Retina (tissue), 1 donor: ENCODE data around the gene YTHDF2.
A peak's percentile ranks its signal among the peaks of the same experiment; 100 is the strongest.
"Not testable (repeated sequence)": the region's sequence is repeated elsewhere in the genome, so short reads cannot be mapped to it uniquely, and the experiment has no call there.

Source experiments
- DNase-seq: peaks from one replicate; pipeline ENCODE4 v3.0.0-alpha.2; 2016

The YTHDF2 gene

GRCh38 chr1:28736450-28737306 is at the start of gene YTHDF2:
Gene YTHDF2, plus strand, starts transcription at chr1:28736940. Its CDS starts 181 bp downstream, at chr1:28737121.
- peak; percentile 100 for DNase-seq

DNA sequence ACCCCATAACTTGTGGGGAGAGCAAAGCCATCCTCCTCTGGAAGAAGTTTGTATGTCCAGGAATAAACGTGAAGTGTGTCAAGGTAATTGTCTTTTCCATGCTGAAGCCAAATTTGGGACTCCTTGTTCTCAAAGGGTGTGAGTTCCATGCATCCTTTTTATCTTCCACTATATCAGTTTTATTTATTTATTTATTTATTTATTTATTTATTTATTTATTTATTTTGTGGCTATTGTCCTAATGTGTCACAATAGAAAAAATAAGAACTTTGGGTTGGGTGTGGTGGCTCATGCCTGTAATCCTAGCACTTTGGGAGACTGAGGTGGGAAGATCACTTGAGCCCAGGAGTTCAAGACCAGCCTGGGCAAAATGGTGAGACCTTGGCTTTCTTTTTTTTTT is 45.1 kb upstream of the YTHDF2 start:
- not testable (repeated sequence) for DNase-seq

DNA sequence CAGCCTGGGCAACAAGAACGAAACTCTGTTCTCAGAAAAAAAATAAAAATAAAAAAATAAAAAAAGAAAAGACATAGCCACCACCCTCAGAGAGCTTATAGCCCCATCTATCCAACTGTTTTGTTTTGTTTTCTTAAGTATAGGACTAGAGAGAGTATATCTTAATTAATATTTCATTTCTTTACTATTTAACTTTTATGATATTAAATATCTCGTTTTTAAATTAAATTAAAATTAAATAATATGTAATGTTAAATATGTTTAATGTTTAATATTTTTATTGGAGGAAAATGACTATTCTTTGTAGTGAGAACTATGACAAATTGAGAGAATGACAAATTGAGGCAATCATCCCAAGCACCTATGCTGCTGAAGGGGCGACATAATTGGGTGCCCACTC is 33.1 kb upstream of the YTHDF2 start:
- no peak for DNase-seq

DNA sequence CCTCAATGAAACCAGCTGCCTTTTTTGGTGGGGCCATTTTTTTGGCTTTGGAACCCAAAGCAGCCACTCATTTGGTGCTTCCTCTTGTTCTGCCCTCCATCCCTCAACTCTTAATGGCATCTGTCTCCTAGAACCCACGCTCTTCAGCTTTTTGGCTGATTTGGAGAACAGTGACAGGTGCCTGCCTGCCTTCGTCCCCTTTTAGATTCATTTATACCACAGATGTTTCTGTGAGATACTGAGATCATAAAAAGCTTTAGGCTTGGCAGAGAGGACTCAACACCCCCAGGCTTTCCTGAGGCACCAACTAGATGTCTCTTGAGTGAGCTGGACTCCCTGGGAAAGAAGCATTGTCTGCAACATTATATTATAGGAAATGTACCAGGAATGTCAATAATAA is 20.4 kb upstream of the YTHDF2 start:
- no peak for DNase-seq

DNA sequence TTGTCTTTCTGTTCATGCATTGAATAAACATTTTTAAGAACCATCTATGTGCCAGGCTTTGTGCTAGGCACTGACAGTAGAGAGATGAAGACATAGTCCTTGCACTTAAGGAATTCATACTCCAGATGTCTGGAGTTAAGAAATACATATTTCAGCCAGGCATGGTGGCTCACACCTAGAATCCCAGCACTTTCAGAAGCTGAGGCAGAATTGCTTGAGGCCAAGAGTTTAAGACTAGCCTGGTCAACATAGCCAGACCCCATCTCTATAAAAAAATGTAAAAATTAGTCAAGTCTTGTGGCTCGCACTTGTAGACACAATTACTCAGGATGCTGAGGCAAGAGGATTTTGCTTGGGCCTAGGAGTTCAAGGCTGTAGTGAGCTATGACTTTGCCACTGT is 18.6 kb upstream of the YTHDF2 start:
- DNase-seq, result no peak

- DNase-seq, result no peak
These were observed 18.0 kb upstream of the YTHDF2 start for GRCh38 chr1:28718586-28719331.

DNA sequence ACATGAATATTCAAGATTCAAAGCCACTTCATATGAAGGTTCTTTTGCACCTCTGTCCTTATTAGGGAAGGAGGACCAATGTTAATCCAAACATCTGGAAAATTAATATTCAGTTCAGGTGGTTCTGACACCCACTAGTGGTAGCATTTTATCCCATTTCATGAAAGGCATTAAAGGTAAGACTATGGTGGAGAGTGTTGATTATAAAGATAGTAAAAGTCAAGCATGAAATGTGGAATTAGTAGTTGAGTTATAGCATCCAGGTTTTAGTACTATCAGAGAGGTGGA is 17.5 kb upstream of the YTHDF2 start:
- no peak for DNase-seq

DNA sequence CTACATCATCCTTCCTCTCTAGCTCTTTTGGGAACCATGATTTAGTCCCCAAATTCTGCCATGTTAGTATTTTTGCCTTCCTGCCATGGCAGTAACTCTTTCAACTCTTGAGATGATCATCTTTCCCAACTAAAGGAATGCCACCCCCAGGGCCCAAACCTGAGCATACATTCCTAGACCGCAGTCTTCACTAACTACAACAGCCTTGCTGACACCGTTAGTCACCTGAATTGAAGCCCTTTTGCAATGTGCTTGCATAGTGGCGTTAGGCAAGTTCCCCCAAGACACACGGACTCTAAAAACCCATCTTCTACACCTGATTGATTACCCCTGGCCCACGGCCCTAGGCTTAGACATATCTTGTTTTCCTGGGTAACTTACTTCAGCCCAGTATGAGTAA is 16.4 kb upstream of the YTHDF2 start:
- no peak for DNase-seq

DNA sequence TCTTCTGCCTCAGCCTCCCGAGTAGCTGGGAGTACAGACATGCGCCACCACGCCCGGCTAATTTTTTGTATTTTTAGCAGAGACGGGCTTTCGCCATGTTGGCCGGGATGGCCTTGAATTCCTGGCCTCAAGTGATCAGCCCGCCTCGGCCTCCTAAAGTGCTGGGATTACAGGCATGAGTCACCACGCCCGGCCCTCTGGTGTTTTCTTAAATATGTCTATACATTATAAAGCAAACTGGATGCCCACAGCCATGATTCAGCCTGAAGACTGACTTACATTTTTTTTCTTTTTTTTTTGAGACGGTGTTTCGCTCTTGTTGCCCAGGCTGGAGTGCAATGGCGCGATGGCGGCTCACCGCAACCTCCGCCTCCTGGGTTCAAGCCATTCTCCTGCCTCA is 14.8 kb upstream of the YTHDF2 start:
- not testable (repeated sequence) for DNase-seq

DNA sequence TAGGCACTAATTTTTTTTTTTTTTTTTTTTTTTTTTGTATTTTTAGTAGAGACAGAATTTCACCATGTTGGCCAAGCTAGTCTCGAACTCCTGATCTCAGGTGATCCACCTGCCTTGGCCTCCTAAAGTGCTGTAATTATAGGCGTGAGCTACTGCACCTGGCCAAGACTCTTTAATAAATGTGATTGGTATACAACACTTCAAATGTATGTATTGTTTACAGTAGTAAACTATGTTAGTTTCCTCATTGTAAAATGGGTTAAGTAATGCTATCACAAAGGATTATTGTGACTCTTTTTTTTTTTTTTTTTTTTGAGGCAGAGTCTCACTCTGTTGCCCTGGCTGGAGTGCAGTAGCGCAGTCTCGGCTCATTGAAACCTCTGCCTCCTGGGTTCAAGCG is 11.4 kb upstream of the YTHDF2 start:
- DNase-seq, result not testable (repeated sequence)

DNA sequence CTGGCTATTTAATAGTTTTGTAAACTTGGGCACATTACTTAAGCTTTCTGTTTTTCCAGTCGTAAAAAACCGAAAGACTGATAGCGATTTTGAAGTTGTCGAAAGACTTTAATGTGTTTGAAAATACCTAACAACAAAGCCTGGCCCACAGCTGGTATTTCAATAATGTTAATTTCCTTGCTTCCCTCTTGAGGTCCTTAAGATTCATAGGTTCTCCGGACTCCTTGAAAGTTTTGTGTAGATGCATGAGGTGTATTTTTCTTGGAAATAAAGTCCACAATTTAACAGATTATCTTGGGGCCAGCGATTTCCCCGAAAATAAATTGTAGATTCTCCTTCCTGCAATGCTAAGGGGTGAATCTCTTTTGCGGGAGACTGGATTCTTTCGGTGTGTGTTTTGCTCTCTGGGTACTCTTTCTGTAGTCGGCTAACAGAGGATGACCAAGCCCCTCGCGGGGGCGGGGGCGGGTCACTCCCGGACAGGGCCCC is 735 bp upstream of the YTHDF2 start:
- no peak for DNase-seq

DNA sequence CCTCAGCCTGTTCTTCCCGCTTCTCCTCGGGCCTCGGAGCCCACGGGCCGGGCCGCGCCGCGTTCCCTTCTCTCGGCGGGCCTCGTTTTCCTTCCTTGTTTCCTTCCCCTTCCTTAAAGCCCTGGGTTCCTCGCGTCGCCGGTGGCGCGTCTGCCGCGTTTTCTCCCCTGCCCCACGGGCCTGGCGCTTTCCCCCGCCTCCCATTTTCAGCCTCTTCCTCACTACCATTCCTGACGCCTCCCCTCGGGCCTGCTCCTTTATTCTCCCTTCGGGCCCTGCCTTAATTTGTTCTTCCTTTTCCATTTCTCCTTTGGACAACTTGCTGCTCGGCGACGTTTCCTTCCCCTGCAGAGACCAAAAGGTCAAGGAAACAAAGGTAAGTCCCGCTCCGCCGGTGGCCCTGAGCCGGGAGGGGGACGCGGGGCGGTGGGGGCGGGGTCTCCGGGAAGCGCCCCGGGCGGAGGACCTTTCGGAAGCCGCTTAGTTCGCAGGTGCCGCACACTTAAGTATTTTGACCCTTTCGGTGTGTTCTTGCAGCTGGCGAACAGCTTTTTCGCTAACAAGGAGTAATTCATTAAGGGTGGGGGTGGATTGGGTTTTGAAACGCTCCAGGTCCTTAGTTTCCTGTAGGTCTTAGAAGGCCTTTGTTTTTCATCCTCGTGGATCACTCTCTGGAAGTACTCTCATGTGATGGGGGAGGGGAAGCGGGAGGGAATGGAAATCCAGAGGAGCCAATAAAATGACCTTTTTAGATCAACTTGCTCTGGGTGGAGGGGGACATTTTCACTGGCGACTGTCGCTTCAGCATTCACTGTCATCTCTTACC is 780 bp downstream of the YTHDF2 start:
- peak; percentile 75 for DNase-seq

DNA sequence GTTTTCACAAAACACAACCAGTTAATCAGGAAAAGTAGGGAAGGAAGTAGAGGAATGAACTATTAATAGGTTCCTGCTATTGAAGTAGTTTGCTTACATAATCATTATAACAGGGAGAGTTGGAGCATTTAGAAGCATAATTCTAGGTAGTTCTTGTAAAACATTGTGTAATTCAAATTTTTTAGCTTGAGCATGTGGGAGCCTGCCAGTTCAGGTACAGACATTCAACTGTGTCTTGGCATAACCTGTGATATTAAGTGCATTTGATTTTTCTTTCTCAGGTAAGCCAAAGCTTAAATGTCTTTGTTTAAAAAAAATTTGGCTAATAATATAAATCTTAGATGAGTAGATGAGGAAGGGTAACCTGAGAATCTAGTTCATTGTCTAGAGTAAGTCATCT is 3.4 kb downstream of the YTHDF2 start:
- no peak for DNase-seq

- DNase-seq, result no peak
These were observed 7.4 kb downstream of the YTHDF2 start for GRCh38 chr1:28744184-28744583.

DNA sequence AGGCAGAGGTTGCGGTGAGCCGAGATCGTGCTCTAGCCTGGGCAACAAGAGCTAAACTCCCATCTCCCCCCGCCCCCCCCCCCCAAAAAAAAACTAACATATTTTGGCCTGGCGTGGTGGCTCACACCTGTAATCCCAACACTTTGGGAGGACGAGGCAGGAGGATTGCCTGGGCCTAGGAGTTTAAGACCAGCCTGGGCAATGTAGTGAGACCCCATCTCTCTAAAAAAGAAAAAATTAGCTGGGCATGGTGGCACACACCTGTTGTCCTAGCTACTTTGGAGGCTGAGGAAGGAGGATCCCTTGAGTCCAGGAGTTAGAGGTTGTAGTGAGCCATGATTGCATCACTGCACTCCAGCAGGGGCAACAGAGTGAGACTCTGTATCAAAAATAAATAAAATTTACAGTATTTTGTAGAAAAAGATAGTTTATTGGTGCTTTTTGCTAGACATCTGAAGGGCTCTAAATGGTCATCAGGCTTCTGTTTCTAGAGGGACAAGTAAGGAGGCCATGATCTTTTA is 9.0 kb downstream of the YTHDF2 start:
- DNase-seq, result no peak

GRCh38 chr1:28750330-28750729 is 13.6 kb downstream of the YTHDF2 start:
- DNase-seq, result no peak

- DNase-seq, result not testable (repeated sequence)
These were observed 14.1 kb downstream of the YTHDF2 start for GRCh38 chr1:28750771-28751294.

DNA sequence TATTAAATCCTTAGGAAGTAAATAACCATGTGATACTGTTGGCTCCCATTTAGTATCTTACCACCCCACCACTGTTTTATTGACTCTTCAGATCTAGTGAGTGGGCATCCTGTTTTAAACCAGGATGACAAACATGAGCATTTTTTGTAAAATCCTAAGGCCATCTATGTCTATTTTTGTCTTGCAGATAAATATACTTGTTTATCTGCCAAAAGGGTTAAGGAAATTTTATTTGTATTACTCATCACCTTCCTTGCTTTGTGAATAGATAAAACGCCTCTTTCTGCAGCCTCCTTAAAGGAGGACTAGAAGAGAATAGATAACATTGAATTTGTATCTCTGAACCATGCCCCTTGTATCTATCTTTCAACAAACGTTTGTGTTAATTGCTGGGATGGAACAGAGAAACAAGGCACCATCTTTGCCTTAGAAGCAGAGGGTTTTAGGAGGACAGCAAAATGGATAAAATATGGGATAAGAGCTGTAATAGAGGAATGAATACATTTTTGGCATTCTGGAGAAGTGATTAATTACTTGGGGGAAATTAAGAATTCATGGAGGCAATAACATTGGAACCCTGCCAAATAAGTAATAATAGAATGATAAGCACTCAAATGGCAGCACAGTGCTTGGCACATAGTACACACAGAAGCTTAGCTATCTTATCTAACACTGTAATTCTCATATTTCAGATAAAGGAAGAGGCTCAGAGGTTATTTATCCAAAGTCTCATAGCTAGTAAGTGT is 14.7 kb downstream of the YTHDF2 start:
- DNase-seq, result no peak

DNA sequence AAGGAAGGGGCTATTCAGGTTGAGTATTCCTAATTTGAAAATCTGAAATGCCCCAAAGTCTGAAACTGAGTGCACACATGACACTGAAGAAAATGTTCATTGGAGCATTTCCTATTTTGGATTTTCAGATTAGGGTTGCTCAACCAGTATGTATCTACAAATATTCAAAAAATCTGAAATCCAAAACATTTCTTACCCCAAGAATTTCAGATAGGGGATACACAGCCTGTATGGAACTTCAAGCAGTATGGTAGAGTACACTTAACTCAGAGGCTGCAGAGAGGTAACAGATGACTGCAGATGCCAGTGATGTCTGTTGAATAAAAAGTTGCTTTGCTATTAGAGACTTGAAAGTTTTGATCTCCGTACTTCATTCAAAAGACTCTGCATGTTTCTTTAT is 19.0 kb downstream of the YTHDF2 start:
- DNase-seq, result no peak

- DNase-seq, result no peak
These were observed 20.1 kb downstream of the YTHDF2 start for GRCh38 chr1:28756846-28757245.

- no peak for DNase-seq
These were observed 21.7 kb downstream of the YTHDF2 start for GRCh38 chr1:28758420-28758819.

GRCh38 chr1:28759257-28759656 is 22.5 kb downstream of the YTHDF2 start:
- DNase-seq, result no peak
